Smooth muscle cell (in vitro differentiated cells): ENCODE results near the gene KIF25. TPM values are rescaled to one million over a fixed set of nuclear protein-coding genes. Genes with fewer than 3 reads are reported as not detected.

ENCODE experiments used
- DNase-seq: peaks from one replicate; lab custom pipeline; 2025; ENCODE audit not compliant: unreplicated experiment; lab: John Stamatoyannopoulos, UW
- H2AFZ ChIP-seq: fragments of 200-600 bp; sonication (generic); 2 replicates; pipeline ENCODE4 v1.6.0; 2016; ENCODE audit warnings: antibody characterized with exemption, low read depth, mild to moderate bottlenecking
- H3F3A ChIP-seq: fragments of 200-600 bp; sonication (generic); 2 replicates; pipeline ENCODE4 v1.6.0; 2017; ENCODE audit warnings: antibody characterized with exemption, low read depth
- H3K27ac ChIP-seq: fragments of 200-600 bp; sonication (generic); 2 replicates; pipeline ENCODE4 v1.5.1; 2016; ENCODE audit warnings: low read depth, mild to moderate bottlenecking
- H3K27me3 ChIP-seq: fragments of 200-600 bp; sonication (generic); 2 replicates; pipeline ENCODE4 v1.6.1; 2016; ENCODE audit warnings: low read depth, mild to moderate bottlenecking
- H3K36me3 ChIP-seq: fragments of 200-600 bp; sonication (generic); 2 replicates; pipeline ENCODE4 v1.5.1; 2016; ENCODE audit warnings: low read depth
- H3K4me1 ChIP-seq: fragments of 200-600 bp; sonication (generic); 2 replicates; pipeline ENCODE4 v1.5.1; 2016; ENCODE audit warnings: low read depth
- H3K4me2 ChIP-seq: fragments of 200-600 bp; sonication (generic); 2 replicates; pipeline ENCODE4 v1.6.0; 2016; ENCODE audit warnings: mild to moderate bottlenecking
- H3K4me3 ChIP-seq: fragments of 200-600 bp; sonication (generic); 2 replicates; pipeline ENCODE4 v1.5.1; 2016; ENCODE audit warnings: mild to moderate bottlenecking
- H3K79me2 ChIP-seq: fragments of 200-600 bp; sonication (generic); 2 replicates; pipeline ENCODE4 v1.6.0; 2016; ENCODE audit warnings: low read depth, mild to moderate bottlenecking
- H3K9ac ChIP-seq: fragments of 200-600 bp; sonication (generic); 2 replicates; pipeline ENCODE4 v1.6.0; 2016; ENCODE audit warnings: low read depth
- H3K9me3 ChIP-seq: fragments of 200-600 bp; sonication (generic); replicated peaks from 2 replicates; pipeline ENCODE4 v1.5.1; 2016; ENCODE audit warnings: low read depth
- H4K20me1 ChIP-seq: fragments of 200-600 bp; sonication (generic); 2 replicates; pipeline ENCODE4 v1.6.0; 2016; ENCODE audit warnings: low read depth
- CTCF ChIP-seq: fragments of 200-600 bp; sonication (generic); IDR thresholded peaks from 2 replicates; pipeline ENCODE4 v1.5.1; 2017; ENCODE audit warnings: borderline replicate concordance, mild to moderate bottlenecking, antibody characterized with exemption; ENCODE audit not compliant: insufficient read depth, poor library complexity, severe bottlenecking
- WGBS: methylation state at CpG from one replicate; pipeline ENCODE4 v1.1.7; 2016; ENCODE audit warnings: low lambda C conversion rate; 5-methylcytosine and 5-hydroxymethylcytosine counted together
- polyA plus RNA-seq: library from polyadenylated mRNA; unstranded; fragments of >200 nt; fragmentation: Nextera tagmentation; extraction: Ambion mirVana; gene quantifications from 2 replicates; pipeline ENCODE4 v1.2.1, GENCODE V29; 2016
- total RNA-seq: library from RNA; depleted of rRNA; stranded (reverse); fragments of >200 nt; gene quantifications from 2 replicates; pipeline ENCODE4 v1.2.3, GENCODE V29; 2014

The KIF25 gene
- total and polyA plus RNA-seq, 2 experiments from 2014 or later = 0.22 to 1.5 TPM

DNA sequence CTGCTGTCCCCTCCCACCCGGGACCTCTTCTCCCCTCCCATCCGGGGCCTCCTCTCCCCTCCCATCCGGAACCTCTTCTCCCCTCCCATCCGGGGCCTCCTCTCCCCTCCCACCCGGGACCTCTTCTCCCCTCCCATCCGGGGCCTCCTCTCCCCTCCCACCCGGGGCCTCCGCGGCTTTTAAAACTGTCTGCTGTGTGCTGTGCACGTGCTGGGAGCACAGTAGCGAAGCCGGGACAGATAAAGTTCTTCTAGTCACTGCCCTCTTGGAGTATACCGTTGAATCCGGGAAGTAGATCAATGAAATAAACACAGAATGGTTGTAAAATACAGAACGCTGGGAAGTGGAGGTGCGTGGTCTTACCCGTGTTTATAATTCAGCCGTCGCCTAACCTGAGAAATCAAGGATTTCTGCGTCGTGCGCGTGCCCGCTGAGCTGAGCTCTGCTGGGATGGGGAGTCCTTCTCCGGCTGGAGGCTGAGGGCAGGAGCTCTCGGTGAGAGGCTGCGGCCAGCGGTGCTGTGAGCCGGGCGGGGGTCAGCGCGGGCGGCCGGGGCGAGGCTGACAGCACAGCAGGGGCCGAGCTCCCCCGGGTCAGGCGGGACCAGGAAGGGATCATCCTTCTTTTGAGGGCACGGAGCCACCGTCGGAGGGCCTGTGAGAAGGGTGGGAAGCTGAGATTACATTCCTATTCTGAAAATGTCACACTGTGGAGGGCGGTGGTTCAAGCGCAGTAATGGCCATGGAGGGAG lies 19.6 kb upstream of the KIF25 start:
- Histone ChIP-seq H3K4me2 (no peak overlapping the region), H3K4me1 (peaks cover 7% of the 10 kb centered on the region), H3K36me3 (no peaks in the 10 kb centered on the region), H3K9me3 (no peaks in the 10 kb centered on the region), H3K9ac (no peak overlapping the region), H2AFZ (no peak overlapping the region), H3K27ac (no peak overlapping the region), H3K79me2 (no peaks in the 10 kb centered on the region), H3F3A (peaks cover 23% of the 10 kb centered on the region), H3K27me3 (no peaks in the 10 kb centered on the region), H4K20me1 (no peaks in the 10 kb centered on the region), H3K4me3 (no peak overlapping the region)
- DNase-seq = no peak
- WGBS = 97% methylated on average over 34 of the region's 43 CpGs
- no peak for TF ChIP-seq CTCF

DNA sequence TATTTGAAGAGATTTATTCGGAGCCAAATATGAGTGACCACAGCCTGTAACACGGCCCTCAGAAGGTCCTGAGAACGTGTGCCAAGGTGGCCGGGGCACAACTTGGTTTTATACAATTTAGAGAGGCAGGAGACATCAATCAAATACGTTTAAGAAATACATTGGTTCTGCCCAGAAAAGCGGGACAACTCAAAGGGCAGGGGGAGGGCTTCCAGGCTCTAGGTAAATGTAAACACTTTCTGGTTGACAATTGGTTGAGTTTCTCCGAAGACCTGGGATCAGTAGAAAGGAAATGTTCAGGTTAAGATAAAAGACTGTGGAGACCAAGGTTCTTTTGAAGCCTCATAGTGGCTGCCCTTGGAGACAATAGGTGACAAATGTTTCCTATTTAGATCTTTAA lies 18.9 kb upstream of the KIF25 start:
- peaks cover 16% of the 10 kb centered on the region for H3F3A ChIP-seq
- no peak overlapping the region for H2AFZ ChIP-seq
- H3K27me3 ChIP-seq = no peaks in the 10 kb centered on the region
- no peak overlapping the region for H3K4me3 ChIP-seq
- 84% methylated on average over 7 of the region's 7 CpGs for whole genome bisulfite sequencing
- H3K27ac ChIP-seq = no peak overlapping the region
- H3K4me2 ChIP-seq = no peak overlapping the region
- H3K9me3 ChIP-seq = no peaks in the 10 kb centered on the region
- peaks cover 1% of the 10 kb centered on the region for H3K4me1 ChIP-seq
- no peaks in the 10 kb centered on the region for H4K20me1 ChIP-seq
- no peak overlapping the region for H3K9ac ChIP-seq
- no peaks in the 10 kb centered on the region for H3K79me2 ChIP-seq
- no peaks in the 10 kb centered on the region for H3K36me3 ChIP-seq
- TF ChIP-seq CTCF = no peak
- DNase-seq = no peak

GRCh38 chr6:167979436-167980139 lies 17.9 kb upstream of the KIF25 start:
- Histone ChIP-seq H3F3A (peaks cover 7% of the 10 kb centered on the region), H3K4me1 (no peaks in the 10 kb centered on the region), H3K4me2 (no peak overlapping the region), H3K9ac (no peak overlapping the region), H3K27ac (no peak overlapping the region), H3K4me3 (no peak overlapping the region), H3K9me3 (no peaks in the 10 kb centered on the region), H3K36me3 (no peaks in the 10 kb centered on the region), H2AFZ (no peak overlapping the region), H3K27me3 (no peaks in the 10 kb centered on the region), H4K20me1 (no peaks in the 10 kb centered on the region), H3K79me2 (no peaks in the 10 kb centered on the region)
- DNase-seq = no peak
- WGBS = 93% methylated on average over 12 of the region's 12 CpGs
- no peak for TF ChIP-seq CTCF
